Urinary bladder (tissue), 4 donors: ENCODE measurements around the gene APMAP. TPM values are rescaled to one million over a fixed set of nuclear protein-coding genes. Genes with fewer than 3 reads are reported as not detected.

ENCODE experiments used
- DNase-seq: peaks from one replicate; pipeline ENCODE4 v3.0.0-alpha.2; 2015; ENCODE audit errors: extremely low spot score
- H3K27ac ChIP-seq: one replicate; pipeline ENCODE4 v1.5.1; 2013; ENCODE audit warnings: low read depth, mild to moderate bottlenecking, moderate library complexity
- H3K36me3 ChIP-seq: one replicate; pipeline ENCODE4 v1.6.1; 2013; ENCODE audit warnings: mild to moderate bottlenecking, moderate library complexity; ENCODE audit not compliant: insufficient read depth
- H3K4me1 ChIP-seq: one replicate; pipeline ENCODE4 v1.6.1; 2013; ENCODE audit warnings: mild to moderate bottlenecking, moderate library complexity; ENCODE audit not compliant: insufficient read depth
- H3K4me3 ChIP-seq: one replicate; pipeline ENCODE4 v1.5.1; 2013; ENCODE audit warnings: low read depth, low read length
- WGBS: extraction: QIAGEN DNeasy Blood & Tissue Kit; methylation state at CpG from one replicate; pipeline ENCODE4 v1.1.7; 2013; 5-methylcytosine and 5-hydroxymethylcytosine counted together
- polyA plus RNA-seq: library from polyadenylated mRNA; stranded (reverse); fragments of 200-250 nt; gene quantifications from one replicate; pipeline ENCODE4 v1.2.3, GENCODE V29; 2013
- total RNA-seq: library from RNA; depleted of rRNA; stranded (reverse); fragments of >200 nt; gene quantifications from one replicate; pipeline ENCODE4 v1.2.3, GENCODE V29; 2014
- donor health status: healthy with polysubstance abuse.
- donor health status: healthy.

Gene APMAP
- total and polyA plus RNA-seq, 2 donors: 41.7 to 54.9 TPM

DNA sequence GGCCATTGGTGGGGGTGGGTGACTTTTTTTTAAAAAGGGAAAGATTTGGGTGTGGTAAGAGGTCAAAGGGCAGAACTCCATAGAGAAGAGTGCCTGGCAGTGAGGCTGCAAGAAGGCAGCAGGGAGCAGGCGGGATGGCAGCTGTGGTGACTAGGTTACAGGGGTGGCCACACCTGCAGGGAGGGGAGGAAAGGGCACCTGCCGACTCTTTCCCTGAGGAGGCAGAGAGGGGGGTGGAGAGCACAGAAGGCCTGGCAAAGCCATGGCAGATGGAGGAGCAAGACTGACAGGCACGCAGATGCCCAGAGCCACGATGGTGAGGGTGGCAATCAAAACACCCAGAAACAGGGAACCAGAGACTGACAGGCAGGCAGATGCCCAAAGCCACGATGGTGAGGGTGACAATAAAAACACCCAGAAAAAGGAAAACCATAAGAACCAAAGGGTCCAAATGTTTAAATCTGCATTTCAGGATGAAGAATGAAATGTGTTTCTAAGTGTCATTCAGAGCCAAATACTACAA lies 24.2 kb downstream of the APMAP start:
- H3K27ac ChIP-seq: no peak overlapping the region
- H3K4me3 ChIP-seq: no peak overlapping the region
- H3K4me1 ChIP-seq: no peaks in the 10 kb centered on the region
- H3K36me3 ChIP-seq: peaks cover 3% of the 10 kb centered on the region
- no peak for DNase-seq
- WGBS: 89% methylated on average over 5 of the region's 5 CpGs

DNA sequence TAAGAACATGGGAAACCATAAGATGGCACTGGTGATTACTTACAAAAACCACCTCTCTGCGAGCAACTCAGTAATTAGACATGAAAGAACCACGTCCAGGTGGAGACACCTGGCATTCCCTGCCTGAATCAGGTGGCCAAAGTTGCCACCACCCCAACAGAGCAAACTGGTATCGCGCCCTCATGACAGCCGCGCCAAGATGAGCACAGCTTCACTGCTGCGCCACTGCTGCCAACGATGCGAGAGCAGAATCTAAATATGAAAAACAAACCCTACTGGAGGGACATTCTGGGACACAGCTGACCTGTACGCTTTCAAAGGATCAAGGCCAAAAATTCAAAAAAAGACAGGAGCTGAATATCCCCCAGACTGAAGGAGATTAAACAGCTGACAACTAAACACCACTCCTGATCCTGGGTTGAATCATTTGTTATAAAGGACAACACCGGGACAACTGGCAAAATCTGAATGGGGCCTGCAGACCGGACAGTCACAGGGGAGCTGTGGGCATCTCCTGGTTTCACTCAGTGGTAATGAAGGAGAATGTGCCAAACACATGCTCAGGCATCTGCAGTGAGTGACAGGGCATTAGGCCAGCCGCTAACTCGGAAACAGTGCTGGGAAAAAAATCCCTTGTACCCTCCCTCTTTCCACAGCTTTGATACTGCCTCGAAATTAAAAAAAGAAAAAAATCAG lies 26.1 kb downstream of the APMAP start:
- 93% methylated on average over 15 of the region's 15 CpGs for WGBS
- H3K36me3 ChIP-seq: no peaks in the 10 kb centered on the region
- no peaks in the 10 kb centered on the region for H3K4me1 ChIP-seq
- DNase-seq: no peak
- H3K4me3 ChIP-seq: no peak overlapping the region
- H3K27ac ChIP-seq: no peak overlapping the region

DNA sequence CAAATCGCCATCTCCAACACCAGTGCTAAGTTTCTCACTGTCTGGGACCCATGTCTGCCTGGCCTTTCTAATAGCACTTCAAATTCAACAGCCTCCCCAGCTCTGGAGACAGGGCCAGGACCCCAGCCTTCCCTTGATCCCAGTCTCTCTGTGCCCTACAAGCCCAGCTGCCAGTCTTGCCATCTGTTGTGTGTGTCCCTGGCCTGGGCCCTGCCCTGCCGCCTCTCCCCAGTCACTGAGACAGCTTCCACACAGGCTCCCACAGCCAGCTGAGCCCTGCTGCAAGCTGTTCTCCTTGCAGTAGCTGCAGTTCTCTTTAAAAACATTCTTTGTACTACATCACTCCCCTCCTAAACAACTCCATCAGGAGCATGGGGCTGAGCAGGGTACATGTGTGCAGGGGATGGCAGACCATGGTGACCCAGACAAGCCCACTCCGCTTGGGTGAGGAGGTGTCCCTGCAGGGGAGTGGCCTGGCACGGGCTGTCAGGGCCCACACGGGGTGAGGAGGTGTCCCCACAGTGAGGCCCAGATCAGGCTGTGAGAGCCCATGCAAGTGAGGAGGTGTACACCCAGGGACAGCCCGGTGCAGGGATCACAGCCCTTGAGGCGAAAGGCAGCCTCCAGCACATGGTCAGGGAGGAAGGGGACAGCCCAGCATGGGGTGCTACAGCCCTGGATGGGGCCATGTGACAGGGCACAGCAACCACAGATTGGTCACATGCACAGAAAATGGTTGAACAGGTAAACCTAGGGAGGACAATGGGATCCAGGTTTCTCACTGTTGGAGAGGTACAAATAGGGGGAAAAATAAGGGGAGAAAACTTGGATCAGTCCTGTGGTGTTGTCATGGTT lies 27.3 kb downstream of the APMAP start:
- Histone ChIP-seq H3K4me1 (no peaks in the 10 kb centered on the region), H3K4me3 (no peak overlapping the region), H3K36me3 (no peaks in the 10 kb centered on the region), H3K27ac (no peak overlapping the region)
- 91% methylated on average over 7 of the region's 7 CpGs for WGBS
- no peak for DNase-seq

DNA sequence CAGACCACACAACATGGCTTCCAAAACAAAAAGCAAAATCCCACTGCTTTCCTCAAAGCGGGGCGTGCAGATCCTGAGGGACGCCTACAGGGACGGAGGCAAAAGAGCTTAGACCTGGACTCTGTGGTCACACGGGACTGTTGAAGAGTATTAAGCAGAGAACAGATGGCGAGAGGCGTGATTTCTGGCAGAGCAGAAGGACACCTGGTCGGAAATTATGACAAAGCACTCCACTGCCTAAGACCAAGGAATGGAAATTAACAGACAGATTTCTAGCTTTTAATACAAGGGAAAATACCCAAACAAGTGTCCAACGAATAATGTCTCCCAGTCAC lies 28.1 kb downstream of the APMAP start:
- WGBS: 89% methylated on average over 9 of the region's 9 CpGs
- Histone ChIP-seq H3K27ac (no peak overlapping the region), H3K36me3 (no peaks in the 10 kb centered on the region), H3K4me1 (no peaks in the 10 kb centered on the region), H3K4me3 (no peak overlapping the region)
- DNase-seq: no peak

GRCh38 chr20:24963672-24964505 lies 28.7 kb downstream of the APMAP start:
- Histone ChIP-seq H3K36me3 (no peaks in the 10 kb centered on the region), H3K27ac (no peak overlapping the region), H3K4me1 (no peaks in the 10 kb centered on the region), H3K4me3 (no peak overlapping the region)
- DNase-seq: no peak
- 96% methylated on average over 21 of the region's 21 CpGs for WGBS

DNA sequence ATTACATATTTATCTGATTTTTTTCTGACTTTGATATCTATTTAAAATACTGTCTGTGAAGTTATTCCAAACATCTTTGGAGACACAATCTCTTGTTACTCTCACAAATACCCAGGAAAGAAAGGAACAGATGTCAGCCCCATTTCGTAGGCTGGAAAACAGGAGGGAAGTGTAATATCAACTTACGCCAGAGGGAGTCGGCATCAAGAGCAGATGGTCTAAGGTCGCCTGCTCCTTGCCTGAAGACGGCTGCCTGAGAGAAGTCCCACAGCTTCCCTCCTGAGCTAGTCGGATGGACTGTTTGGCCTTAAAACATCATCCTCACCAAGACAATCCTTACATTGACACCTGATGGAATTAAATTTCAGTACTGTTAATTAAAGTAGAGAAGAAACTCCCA lies 30.0 kb downstream of the APMAP start:
- WGBS: 91% methylated on average over 6 of the region's 6 CpGs
- no peak for DNase-seq
- H3K4me1 ChIP-seq: no peaks in the 10 kb centered on the region
- no peaks in the 10 kb centered on the region for H3K36me3 ChIP-seq
- no peak overlapping the region for H3K4me3 ChIP-seq
- H3K27ac ChIP-seq: no peak overlapping the region

DNA sequence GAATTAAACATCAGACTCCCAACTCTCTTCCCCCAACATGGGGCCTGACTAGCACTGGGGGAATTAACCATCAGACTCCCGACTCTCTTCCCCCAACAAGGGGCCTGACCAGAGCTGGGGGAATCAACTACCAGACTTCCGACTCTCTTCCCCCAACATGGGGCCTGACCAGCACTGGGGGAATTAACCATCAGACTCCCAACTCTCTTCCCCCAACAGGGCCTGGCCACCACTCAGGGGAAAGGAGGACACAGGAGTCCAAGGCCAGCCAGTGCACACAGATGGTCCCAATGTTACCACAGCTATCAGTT lies 30.4 kb downstream of the APMAP start:
- Histone ChIP-seq H3K4me1 (no peaks in the 10 kb centered on the region), H3K27ac (no peak overlapping the region), H3K36me3 (no peaks in the 10 kb centered on the region), H3K4me3 (no peak overlapping the region)
- 90% methylated on average over 2 of the region's 2 CpGs for WGBS
- DNase-seq: no peak

- H3K36me3 ChIP-seq: no peaks in the 10 kb centered on the region
Observed at GRCh38 chr20:24961384-24962181, 31.0 kb downstream of the APMAP start.

GRCh38 chr20:24960861-24961260 lies 31.7 kb downstream of the APMAP start:
- 64% methylated on average over 2 of the region's 2 CpGs for WGBS
- Histone ChIP-seq H3K36me3 (no peaks in the 10 kb centered on the region), H3K27ac (no peak overlapping the region), H3K4me3 (no peak overlapping the region), H3K4me1 (no peaks in the 10 kb centered on the region)
- no peak for DNase-seq

More at GRCh38 chr20:24961384-24962181, 31.0 kb downstream of the APMAP start:
- Histone ChIP-seq H3K4me1 (no peaks in the 10 kb centered on the region), H3K4me3 (no peak overlapping the region), H3K27ac (no peak overlapping the region)
- DNase-seq: no peak
- WGBS: 87% methylated on average over 20 of the region's 20 CpGs

GRCh38 chr20:24960302-24960801 lies 32.2 kb downstream of the APMAP start:
- DNase-seq: no peak
- Histone ChIP-seq H3K4me3 (no peak overlapping the region), H3K27ac (no peak overlapping the region), H3K4me1 (no peaks in the 10 kb centered on the region), H3K36me3 (no peaks in the 10 kb centered on the region)
- 93% methylated on average over 10 of the region's 10 CpGs for WGBS

DNA sequence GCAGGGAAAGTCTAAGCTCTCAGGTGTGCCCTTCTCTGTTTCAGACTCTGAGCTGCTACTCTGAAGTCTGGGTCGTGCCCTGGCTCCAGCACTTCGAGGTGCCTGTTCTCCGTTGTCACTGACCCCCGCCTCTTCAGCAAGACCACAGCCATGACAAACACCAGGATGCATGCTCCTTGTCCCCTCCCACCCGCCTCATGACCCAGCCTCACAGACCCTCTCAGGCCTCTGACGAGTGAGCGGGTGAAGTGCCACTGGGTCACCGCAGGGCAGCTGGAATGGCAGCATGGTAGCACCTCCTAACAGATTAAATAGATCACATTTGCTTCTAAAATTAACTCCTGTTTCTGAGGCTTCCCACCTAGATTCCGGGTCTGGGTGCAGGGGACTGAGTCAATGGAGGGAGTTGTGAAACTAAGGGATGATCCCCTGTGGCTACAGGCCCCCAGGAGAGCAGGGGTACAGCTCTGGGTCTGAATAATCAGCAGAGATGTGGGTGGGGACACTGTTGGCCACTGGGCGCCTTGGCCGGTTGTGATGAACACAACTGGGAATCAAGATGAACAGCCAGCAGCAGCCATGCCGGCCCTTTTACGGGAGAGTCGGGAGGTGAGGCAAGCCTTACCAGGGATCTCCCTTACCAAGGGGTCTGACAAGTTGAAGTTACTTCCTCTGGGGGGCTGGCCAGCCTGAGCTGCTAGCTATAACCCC lies 32.8 kb downstream of the APMAP start:
- H3K36me3 ChIP-seq: no peaks in the 10 kb centered on the region
- no peaks in the 10 kb centered on the region for H3K4me1 ChIP-seq
- WGBS: 88% methylated on average over 14 of the region's 14 CpGs
- no peak overlapping the region for H3K4me3 ChIP-seq
- DNase-seq: no peak
- H3K27ac ChIP-seq: no peak overlapping the region

DNA sequence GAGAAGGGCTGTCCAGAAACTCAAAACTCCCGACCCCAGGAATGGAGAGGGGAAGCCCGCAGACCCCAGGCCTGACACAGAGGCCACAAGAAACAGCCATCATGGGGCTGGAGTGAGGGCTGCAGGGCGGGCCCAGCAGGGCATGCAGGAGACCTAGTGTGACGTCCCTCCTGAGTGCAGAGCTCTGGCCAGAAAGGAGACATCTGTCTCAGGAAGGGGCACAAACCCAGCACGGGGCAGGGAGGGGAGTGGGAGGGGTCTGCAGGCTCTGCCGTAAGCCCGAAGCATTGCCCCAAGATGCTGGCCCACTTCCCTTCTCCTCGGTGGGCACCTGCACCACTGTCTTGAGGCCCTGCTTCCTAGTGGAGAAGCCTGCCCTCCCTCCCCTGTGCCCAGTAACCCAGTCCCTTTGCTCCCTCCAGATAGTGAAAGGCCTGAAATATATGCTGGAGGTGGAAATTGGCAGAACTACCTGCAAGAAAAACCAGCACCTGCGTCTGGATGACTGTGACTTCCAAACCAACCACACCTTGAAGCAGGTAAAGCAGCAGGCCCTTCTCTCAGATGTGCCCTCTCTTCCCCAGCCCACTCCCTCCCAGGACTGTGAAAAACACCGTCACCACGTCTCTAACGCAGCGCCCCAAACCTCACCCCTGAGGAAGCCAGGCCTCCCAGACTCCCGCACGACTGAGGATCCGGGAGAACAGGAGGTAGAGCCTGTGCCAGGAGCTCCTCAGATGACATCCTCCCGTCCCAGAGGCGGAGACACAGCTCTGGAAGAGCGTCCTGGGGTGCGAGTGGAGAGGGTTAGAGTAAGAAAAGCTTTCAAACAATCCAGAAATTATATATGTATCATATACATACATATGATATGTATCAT lies 33.8 kb downstream of the APMAP start:
- Histone ChIP-seq H3K27ac (no peak overlapping the region), H3K36me3 (no peaks in the 10 kb centered on the region), H3K4me3 (no peak overlapping the region), H3K4me1 (no peaks in the 10 kb centered on the region)
- WGBS: 76% methylated on average over 20 of the region's 20 CpGs
- no peak for DNase-seq
